IMR-90 (cell line): Measurements from ENCODE around the gene DNM1.

Experiments used
- CEBPB ChIP-seq: IDR thresholded peaks from 2 replicates; pipeline ENCODE4 v1.6.1; 2012; ENCODE audit warnings: low read depth, low read length, improper control_type of control experiment
- RCOR1 ChIP-seq: IDR thresholded peaks from 2 replicates; pipeline ENCODE4 v1.6.1; 2012; ENCODE audit warnings: mild to moderate bottlenecking, low read length, improper control_type of control experiment; ENCODE audit not compliant: insufficient replicate concordance
- RFX5 ChIP-seq: IDR thresholded peaks from 2 replicates; pipeline ENCODE4 v1.8.0; 2012; ENCODE audit warnings: low read depth, mild to moderate bottlenecking, low read length, moderate library complexity
- TF ChIP-seq, protein P1 (sequence below): conservative IDR thresholded peaks from 2 replicates; pipeline ENCODE4 v1.5.1; 2012; ENCODE audit warnings: mild to moderate bottlenecking, low read depth, low read length, improper control_type of control experiment
- TF ChIP-seq, protein P2 (sequence below): fragments of 150-350 bp; IDR thresholded peaks from 2 replicates; pipeline ENCODE4 v1.6.1; 2017; ENCODE audit warnings: mild to moderate bottlenecking, antibody characterized with exemption, low read length, low read depth

- TF ChIP-seq, protein P1, sequence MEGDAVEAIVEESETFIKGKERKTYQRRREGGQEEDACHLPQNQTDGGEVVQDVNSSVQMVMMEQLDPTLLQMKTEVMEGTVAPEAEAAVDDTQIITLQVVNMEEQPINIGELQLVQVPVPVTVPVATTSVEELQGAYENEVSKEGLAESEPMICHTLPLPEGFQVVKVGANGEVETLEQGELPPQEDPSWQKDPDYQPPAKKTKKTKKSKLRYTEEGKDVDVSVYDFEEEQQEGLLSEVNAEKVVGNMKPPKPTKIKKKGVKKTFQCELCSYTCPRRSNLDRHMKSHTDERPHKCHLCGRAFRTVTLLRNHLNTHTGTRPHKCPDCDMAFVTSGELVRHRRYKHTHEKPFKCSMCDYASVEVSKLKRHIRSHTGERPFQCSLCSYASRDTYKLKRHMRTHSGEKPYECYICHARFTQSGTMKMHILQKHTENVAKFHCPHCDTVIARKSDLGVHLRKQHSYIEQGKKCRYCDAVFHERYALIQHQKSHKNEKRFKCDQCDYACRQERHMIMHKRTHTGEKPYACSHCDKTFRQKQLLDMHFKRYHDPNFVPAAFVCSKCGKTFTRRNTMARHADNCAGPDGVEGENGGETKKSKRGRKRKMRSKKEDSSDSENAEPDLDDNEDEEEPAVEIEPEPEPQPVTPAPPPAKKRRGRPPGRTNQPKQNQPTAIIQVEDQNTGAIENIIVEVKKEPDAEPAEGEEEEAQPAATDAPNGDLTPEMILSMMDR = no peak
- TF ChIP-seq, protein P2, sequence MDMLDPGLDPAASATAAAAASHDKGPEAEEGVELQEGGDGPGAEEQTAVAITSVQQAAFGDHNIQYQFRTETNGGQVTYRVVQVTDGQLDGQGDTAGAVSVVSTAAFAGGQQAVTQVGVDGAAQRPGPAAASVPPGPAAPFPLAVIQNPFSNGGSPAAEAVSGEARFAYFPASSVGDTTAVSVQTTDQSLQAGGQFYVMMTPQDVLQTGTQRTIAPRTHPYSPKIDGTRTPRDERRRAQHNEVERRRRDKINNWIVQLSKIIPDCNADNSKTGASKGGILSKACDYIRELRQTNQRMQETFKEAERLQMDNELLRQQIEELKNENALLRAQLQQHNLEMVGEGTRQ = no peak
- no peak for TF ChIP-seq RFX5
- TF ChIP-seq RCOR1 = no peak
- TF ChIP-seq CEBPB = no peak
Observed at GRCh38 chr9:128276574-128277270, 73.5 kb downstream of the DNM1 start.
